DND-41 (cell line): Measurements from ENCODE around the gene CACNA1H.

ENCODE experiments used
- EZH2 ChIP-seq: IDR thresholded peaks from 3 replicates; pipeline ENCODE4 v1.6.1; 2012; ENCODE audit warnings: borderline replicate concordance, low read depth, mild to moderate bottlenecking, moderate library complexity, low read length, inconsistent platforms; ENCODE audit not compliant: severe bottlenecking
- TF ChIP-seq, protein P1 (sequence below): IDR thresholded peaks from 2 replicates; pipeline ENCODE4 v1.5.1; 2012; ENCODE audit warnings: borderline replicate concordance, low read length, moderate library complexity, mild to moderate bottlenecking; ENCODE audit not compliant: poor library complexity, severe bottlenecking; ENCODE audit errors: extremely low read depth

DNA sequence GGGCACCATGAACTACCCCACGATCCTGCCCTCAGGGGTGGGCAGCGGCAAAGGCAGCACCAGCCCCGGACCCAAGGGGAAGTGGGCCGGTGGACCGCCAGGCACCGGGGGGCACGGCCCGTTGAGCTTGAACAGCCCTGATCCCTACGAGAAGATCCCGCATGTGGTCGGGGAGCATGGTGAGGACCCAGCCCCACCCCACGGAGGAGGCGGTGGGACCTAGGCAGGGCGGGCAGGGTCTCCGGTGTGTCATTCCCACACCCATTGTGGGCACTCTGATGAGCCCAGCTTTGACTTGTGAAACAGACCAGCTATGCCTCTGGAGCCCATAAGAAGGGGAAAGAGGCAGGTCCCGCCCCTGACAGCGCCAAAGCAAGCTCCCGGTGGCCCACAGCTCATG lies 49.4 kb downstream of the CACNA1H start:
- TF ChIP-seq, protein P1, sequence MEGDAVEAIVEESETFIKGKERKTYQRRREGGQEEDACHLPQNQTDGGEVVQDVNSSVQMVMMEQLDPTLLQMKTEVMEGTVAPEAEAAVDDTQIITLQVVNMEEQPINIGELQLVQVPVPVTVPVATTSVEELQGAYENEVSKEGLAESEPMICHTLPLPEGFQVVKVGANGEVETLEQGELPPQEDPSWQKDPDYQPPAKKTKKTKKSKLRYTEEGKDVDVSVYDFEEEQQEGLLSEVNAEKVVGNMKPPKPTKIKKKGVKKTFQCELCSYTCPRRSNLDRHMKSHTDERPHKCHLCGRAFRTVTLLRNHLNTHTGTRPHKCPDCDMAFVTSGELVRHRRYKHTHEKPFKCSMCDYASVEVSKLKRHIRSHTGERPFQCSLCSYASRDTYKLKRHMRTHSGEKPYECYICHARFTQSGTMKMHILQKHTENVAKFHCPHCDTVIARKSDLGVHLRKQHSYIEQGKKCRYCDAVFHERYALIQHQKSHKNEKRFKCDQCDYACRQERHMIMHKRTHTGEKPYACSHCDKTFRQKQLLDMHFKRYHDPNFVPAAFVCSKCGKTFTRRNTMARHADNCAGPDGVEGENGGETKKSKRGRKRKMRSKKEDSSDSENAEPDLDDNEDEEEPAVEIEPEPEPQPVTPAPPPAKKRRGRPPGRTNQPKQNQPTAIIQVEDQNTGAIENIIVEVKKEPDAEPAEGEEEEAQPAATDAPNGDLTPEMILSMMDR: no peak
- TF ChIP-seq EZH2: no peak
